H1 (cell line): ENCODE results near the gene TTYH2. TPM values are rescaled to one million over a fixed set of nuclear protein-coding genes. Genes with fewer than 3 reads are reported as not detected.

Source experiments
- RNF2 ChIP-seq: fragments of 200-900, 300-1000 bp; sonication (generic); IDR thresholded peaks from 2 replicates; pipeline ENCODE4 v1.7.1; 2016; ENCODE audit warnings: borderline replicate concordance, low read depth, mild to moderate bottlenecking, antibody characterized with exemption, low read length; ENCODE audit not compliant: poor library complexity, severe bottlenecking; ENCODE audit errors: missing control alignments
- USF2 ChIP-seq: IDR thresholded peaks from 2 replicates; pipeline ENCODE4 v1.6.1; 2011; ENCODE audit warnings: low read length, improper control_type of control experiment
- polyA plus RNA-seq, 7 experiments: library from polyadenylated mRNA; depleted of rRNA in 3 of 7; stranded (reverse) in 5 of 7; unstranded in 2 of 7; fragments of >200 nt in 5 of 7; fragments of 200-250 nt in 2 of 7; gene quantifications; 1 replicate in 5 of 7; 2 replicates in 1 of 7; 4 replicates in 1 of 7; pipeline versions ENCODE4 v1.2.1 to v1.2.3, GENCODE V29; 2011 to 2013; ENCODE audit warnings: missing spikeins in 2 of 7, mixed read lengths in 2 of 7
- total RNA-seq: library from RNA; stranded (reverse); fragmentation: NEBNext Ultra II Directional; extraction: Animal tissue kit (Norgen Biotek cat#: 25700); gene quantifications from 2 replicates; pipeline ENCODE4 v1.2.1, GENCODE V29; 2021

TTYH2 gene
- total and polyA plus RNA-seq, 2 of the 8 experiments (the other 6 are each of a cell fraction or from before 2014, with no cell fraction given): 3.2 to 9.2 TPM

- no peak for TF ChIP-seq USF2
- no peak for TF ChIP-seq RNF2
Observed at GRCh38 chr17:74237321-74237720, 23.9 kb downstream of the TTYH2 start (continued).
